Fibroblast of villous mesenchyme (primary cell): Measurements from ENCODE around the gene OGFOD3. TPM values are rescaled to one million over a fixed set of nuclear protein-coding genes. Genes with fewer than 3 reads are reported as not detected.
"Not testable (repeated sequence)": the region's sequence is repeated elsewhere in the genome, so short reads cannot be mapped to it uniquely, and the experiment has no call there.

ENCODE experiments used
- DNase-seq: peaks from one replicate; pipeline ENCODE4 v3.0.0-alpha.2; 2010; ENCODE audit warnings: low read depth
- H3K4me3 ChIP-seq: 2 replicates; pipeline ENCODE4 v1.5.1; 2011; ENCODE audit warnings: low read depth, mild to moderate bottlenecking, low read length
- CTCF ChIP-seq: IDR thresholded peaks from 2 replicates; pipeline ENCODE4 v1.5.1; 2012; ENCODE audit warnings: low read depth, mild to moderate bottlenecking, low read length; ENCODE audit not compliant: insufficient read depth
- total RNA-seq: library from RNA; depleted of rRNA; stranded (reverse); fragments of >200 nt; gene quantifications from 2 replicates; pipeline ENCODE4 v1.2.3, GENCODE V29; 2012

The OGFOD3 gene
- total RNA-seq, 1 donor, result 20.7 TPM

DNA sequence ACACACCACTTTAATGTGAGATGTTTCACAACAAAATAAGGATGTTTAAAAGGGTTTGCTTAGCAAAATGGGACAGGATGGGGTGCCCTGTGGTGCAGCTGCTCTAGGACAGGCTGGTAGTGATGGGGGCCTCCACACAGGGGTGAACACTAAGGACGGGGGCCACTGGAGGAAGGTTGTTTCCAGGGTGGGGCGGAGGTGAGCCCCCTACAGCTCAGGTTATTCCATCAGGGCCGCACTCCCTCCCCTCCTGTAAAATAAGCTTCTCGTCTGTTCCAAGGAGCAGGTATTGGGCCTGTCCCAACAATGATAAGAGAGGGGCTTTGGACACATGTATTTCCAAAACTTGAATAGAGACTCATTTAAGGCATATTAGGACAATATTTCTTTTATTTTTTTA is 2.1 kb downstream of the OGFOD3 start:
- TF ChIP-seq CTCF, result no peak
- no peak for DNase-seq
- H3K4me3 ChIP-seq, result no peak overlapping the region

DNA sequence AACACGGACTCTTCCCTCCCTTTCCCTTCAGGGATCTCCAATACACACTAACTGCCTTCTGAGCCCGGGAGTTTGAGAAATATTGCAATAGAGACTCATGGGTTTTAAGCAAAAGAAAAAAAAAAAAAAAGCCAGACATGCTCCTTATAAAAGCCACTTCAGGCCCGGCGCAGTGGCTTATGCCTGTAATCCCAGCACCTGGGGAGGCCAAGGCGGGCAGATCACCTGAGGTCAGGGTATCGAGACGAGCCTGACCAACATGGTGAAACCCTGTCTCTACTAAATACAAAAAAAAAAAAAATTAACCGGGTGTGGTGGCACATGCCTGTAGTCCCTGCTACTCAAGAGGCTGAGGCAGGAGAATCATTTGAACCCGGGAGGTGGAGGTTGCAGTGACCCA is 2.6 kb downstream of the OGFOD3 start:
- no peak for DNase-seq
- no peak for TF ChIP-seq CTCF
- H3K4me3 ChIP-seq, result no peak overlapping the region

GRCh38 chr17:82415336-82415735 is 3.0 kb downstream of the OGFOD3 start:
- DNase-seq, result no peak
- no peak for TF ChIP-seq CTCF
- no peak overlapping the region for H3K4me3 ChIP-seq

GRCh38 chr17:82414548-82415281 is 3.7 kb downstream of the OGFOD3 start:
- TF ChIP-seq CTCF, result peak; percentile 80
- DNase-seq, result peak; percentile 72
- no peak overlapping the region for H3K4me3 ChIP-seq

DNA sequence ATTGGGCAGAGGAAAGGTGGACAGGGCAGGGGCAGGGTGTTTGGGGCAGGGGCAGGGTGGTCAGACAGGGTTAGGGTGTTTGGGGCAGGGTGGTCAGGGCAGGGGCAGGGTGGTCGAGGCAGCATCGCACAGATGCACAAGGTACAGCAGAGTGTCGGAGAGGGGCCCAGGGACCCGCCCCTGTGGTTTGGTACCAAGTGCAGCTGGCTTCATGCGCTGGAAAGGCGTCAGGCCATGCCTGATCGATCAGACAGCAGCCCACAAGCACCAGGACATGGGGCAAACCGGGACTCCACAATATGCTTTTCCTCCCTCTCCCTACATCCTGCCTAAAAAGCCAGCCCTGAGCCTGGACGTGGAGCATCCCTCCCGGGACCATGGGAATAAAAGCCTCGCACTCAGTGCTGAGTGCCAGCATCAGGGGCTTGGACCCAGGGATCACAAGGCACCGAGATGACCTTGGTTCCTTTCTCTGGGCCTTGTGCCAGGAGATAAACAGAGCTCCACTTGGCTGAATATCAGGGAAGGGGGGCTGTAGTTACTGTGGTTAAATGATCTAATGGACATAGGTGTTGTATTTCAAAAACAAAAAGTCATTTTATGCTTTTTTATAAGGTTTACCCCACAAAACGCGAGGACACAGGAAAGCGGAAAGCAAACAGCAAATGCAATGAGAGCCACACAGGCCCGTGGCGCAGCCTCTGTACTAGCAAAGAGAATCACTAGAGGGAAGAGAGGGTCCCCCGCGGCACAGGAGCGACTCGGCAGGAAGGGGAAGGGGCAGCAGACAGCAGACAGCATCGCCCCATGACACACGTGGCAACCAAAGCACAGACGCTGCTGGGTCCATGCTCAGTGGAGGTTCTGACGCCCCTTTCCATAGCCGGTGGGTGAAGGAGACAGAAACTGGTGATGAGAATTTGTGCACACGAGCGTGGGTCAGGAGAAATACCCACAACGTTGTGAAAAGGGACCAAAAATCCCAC is 5.6 kb downstream of the OGFOD3 start:
- H3K4me3 ChIP-seq, result no peak overlapping the region
- no peak for DNase-seq
- TF ChIP-seq CTCF, result no peak

- DNase-seq, H3K4me3 ChIP-seq: not testable (repeated sequence)
Observed at GRCh38 chr17:82412081-82412480, 6.3 kb downstream of the OGFOD3 start.

GRCh38 chr17:82411396-82412053 is 6.9 kb downstream of the OGFOD3 start:
- DNase-seq, result no peak
- no peak for TF ChIP-seq CTCF
- H3K4me3 ChIP-seq, result no peak overlapping the region
